CMK (cell line): ENCODE measurements around the gene ABCB8.

Experiments
- DNase-seq: peaks from one replicate; pipeline ENCODE4 v3.0.0-alpha.2; 2010; ENCODE audit warnings: low read depth

ABCB8 gene

DNA sequence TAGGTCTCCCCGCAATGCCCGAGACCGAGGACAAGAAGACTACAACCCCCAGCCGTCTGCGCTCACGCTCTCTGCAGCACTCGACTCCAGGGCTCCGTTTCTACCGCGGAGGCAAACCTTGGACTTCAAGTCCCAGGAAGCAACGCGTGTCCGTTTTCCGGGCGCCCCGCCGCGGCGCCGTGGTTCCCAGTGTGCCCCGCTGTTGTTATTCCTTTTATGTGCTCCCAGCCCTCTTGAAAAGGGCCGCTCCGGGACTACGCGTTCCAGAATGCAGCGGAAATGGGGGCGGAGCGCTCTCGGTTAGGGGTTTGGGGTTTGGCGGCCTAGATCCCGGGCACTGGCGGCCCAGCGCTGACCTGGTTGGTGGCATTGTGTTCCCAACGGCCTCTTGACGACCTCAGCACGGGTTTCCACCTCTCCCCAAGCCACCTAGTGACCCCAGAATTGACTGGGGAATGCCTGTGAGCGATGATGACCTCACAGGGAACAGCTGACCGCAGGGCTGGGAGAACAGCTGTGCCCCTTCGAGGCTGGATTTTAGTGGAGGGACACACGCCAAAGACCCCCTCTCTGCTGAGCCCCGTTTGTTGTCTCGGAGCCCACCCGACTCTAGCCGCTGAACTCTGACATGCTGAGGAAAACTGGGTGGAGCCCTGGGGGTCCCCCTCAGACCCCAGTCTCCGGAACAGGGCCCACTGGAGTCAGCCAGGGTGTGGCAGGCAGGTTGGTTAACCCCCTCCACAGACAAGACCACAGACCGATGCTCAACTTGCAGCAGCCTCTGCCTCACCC, 29.9 kb downstream of the ABCB8 start:
- peak; percentile 98 for DNase-seq

DNA sequence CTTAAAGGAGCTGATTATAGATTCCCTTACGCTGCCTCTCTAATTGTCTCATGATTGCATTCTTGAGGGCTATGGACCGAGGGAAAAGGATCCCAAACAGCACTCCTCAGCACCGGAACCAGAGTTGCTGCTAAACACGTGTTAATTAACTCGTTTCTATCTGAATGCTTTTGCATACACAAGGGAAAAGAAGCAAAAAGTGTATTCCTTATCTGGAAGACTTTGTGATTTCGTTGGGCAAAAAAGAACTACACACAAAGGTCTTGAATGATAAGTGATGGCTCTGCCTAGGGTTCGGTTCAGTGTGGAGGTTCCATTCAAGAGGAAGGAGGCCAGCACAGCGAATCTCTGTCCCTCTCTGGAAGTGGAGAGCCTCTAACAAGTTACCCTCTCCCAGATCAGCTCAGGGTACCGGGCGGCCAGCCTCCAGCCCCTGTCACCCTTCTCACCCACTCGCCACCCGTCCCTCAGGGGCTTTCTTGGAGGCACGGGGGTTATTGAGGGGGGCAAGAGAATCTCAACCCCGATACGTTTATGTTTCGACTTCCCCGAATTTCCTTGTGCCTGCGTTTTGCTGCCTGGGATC, 30.6 kb downstream of the ABCB8 start:
- DNase-seq = no peak

DNA sequence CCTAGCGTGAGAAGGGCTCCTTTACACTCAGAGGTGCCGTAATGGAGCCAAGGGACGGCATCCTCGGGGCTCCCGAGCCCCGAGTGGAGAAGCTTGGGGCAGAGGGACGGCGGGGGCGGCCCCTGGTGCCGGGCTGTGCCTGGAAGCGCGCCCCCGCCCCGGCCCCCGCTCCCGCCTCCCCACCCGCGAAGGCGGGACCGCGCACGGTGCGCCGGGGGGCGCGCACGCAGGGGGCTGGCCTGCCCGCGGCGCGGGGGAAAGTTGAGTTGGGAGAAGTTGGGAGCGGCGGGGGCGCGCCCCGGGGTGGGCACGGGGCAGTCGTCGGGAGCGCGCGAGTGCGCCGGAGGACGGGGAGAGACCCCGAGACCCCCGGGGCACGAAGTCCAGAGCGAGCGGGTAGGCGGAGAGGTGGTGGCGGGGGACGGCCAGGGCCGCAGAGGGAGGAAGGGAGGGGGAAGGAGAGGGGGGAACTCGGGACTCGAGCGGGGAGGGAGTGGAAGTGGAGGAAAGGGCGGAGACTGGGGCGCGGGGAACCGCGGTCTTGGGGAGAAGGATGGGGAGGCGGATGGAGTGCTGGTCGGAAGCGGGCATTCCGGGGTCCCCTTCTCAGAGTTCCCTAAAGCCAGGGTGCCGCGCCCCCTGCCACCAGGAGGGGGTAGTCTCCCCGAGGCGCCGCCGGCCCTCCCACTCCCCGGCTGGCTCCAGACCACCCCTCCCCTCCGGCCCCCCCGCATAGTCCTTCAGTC, 31.3 kb downstream of the ABCB8 start, which contains the start of gene SLC4A2:
TSS of gene SLC4A2 (plus strand) at position 223 of the 746 bp plus-strand sequence. CDS start 2,399 bp downstream, outside the sequence.
- no peak for DNase-seq

DNA sequence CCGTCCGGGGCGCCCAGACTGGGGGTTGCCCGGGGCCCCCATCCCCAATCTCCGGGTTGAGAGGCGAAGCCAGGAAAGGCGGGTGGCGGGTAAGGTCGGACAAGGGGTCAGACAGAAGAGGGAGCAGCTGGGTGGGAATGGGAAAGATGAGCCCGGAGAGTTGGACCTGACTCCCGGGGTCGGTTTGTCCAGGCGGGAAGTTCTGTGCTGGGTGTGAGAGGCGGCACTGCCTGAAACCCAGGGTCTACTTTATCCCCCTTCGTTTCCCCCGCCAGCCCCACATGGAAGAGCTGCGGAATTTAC, 31.8 kb downstream of the ABCB8 start:
- no peak for DNase-seq

DNA sequence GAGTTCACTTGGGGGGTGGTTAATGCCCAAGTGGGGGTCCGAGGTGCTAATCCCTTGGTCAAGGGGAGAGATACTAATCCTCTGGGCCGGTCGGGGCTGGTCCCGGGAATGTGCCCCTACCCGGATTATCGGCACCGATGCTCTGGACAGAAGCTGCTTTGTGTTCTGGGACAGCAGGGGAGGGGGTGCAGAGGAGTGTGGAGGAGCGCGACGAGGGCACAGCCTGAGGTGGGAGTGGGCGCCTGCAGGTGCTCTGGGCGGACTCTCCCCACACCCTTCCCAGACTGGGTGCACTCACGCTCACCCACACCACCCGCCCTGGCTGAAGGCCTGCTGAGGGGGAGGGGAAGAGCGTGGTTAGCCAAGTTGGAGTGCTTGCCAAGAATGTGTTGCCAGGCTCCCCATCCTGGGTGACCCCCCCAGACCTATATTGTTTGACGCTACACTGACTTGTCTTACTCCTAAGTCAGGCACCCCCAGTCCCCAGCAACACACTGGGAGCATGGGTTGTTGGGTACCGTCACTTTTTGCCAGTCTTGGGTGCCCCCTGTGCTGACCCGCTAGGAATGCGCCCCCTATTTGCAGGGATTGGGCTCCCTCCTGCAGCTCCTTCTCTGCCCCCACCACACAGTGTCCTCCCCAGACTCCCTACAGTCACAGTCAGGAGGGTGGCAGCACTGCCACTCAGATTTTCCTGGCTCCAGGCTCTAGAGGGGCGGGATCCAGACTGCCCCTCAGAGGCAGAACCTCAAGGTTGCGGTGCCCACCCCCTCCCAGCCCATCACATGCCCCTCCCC, 32.4 kb downstream of the ABCB8 start:
- DNase-seq = no peak

DNA sequence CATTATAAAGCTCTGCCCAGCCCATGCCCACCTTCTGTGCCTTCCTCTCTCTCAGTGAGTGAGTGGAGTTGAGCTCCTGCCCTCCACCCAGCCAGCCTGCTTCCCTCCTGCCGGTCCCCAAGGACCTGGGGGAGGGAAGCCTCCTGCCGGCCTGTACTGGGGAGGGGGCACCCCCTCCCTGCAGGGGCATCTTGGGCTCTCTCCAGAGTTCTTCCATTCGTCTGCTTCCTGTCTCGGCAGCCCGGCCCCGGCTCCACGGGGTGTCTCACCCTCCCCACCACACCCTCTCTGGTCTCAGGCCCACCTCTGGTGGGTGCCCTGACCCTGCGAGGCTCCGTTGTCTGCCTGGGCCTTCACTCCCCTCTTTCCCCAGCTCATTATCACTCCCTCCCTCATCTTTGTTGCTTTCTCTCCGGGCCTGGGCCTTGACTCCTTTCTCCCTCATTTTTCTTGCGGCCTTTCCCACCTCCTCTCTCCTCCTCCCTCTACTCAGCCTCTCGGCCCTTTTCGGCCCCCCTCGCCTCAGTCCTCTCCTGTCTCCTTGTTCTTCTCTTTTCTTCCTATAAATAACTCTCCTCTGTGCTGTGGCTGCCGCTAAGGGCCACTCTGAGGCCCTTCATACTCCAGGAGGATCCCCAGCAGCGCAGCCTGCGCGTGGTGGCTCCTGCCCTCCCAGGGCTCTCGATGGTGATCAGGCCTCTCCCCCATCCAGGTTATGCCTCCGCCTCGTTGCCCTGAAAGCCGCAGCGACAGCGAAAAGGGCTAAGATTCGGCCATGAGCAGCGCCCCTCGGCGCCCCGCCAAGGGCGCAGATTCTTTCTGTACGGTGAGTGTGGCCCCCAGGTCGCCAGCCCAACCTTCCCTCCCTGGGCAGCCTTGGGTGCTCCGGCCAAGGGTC, 33.2 kb downstream of the ABCB8 start:
- DNase-seq = no peak

DNA sequence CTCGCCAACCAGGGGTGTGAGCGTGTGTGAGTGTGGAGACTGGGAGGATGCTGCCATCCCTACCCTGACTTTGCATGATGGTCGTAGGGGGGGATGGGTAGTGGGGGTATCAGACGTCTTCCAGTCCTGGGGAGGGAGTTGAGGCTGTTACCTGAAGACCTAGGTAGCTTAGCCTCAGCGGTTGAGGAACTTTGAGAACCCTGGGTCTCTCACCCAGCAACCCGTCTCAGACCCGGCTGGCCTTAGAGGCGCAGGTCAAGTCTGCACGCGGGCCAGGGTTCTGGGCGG, 33.8 kb downstream of the ABCB8 start:
- no peak for DNase-seq

DNA sequence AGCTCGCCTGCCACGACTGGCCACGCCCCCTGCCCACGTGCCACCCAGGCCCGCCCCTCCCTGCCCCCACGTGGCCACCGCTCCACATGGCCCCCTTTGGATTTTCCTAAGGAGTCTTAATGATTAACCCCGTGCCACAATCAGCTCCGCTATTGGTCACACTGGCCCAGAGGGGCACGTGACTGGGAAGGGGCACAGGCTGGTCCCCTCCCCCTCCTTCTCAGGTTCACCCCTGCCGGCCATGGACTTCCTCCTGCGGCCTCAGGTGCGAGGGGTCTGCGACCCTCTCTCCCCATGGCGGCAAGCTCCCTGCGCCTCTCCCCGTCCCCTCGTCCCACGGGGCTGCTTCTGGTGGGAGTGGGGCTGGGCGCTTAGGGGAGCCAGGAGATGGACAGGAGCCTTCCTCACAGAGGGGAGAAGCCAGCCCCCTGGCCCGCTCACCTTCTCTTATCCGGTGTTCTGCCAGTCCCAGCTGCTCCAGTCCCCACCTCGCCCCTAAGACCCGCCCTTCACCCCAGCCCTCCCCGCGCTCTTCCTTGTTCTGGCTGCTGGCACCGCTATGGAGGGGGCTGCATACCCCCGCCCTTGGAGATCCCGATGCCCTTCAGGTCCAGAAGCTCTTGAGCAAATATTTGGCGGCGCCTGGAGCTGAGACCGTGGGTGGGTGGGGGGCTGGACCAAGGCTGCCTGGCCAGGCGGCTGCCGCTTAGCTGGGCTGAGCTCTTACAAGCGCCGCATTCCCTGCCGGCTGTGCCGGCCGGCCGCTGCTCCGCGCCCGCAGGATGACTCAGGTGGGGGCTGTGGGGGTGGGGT, 34.4 kb downstream of the ABCB8 start:
- DNase-seq = no peak

DNA sequence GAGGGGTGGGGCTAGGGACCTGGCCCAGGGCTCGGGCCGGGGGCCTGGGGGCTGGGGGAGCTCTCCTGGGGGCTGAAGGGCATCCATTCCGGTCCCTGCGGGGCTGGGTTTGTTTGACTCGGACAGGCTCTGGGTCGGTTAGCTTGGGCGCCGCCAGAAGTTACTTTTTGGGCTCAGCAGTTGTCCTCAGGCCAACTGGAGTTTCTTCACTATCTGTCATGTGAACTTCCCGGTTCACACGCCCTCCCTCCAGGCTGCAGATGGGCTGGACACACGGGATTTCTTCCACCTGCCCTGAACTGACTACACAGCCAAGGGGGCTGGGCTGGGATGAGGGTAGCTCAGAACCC, 34.9 kb downstream of the ABCB8 start:
- DNase-seq = no peak

DNA sequence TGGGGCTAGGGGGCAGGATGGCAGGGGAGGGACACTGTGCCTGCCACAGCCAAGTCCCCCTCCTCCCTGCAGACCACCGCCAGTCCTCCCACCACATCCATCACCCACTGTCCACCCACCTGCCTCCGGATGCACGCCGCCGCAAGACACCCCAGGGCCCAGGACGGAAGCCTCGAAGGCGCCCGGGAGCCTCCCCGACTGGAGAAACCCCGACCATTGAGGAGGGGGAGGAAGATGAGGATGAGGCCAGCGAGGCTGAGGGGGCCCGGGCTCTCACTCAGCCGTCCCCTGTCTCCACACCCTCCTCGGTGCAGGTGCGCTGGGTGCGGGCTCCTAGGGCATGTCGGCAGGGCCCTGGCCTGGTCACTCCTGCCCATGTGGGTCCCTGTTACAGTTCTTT, 36.2 kb downstream of the ABCB8 start:
- DNase-seq = no peak

DNA sequence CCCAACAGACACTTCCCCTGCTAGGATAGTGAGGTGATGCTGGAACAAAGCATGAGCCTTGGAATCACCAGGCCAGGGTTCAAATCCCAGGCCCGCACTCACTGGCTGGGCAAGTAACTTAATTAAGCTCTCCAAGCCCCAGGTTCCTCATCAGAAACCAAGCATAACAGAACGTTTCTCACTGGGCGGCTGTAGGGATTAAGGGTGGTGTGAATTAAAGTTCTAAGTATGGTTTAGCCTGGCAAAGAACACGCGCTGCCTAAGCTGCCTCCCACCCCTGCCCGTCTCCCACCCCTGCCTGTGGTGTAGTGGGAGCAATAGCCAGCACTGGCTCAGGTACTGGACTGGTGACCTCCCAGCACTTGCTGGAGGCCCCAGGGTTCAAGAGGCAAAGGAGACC, 36.7 kb downstream of the ABCB8 start:
- DNase-seq = no peak

DNA sequence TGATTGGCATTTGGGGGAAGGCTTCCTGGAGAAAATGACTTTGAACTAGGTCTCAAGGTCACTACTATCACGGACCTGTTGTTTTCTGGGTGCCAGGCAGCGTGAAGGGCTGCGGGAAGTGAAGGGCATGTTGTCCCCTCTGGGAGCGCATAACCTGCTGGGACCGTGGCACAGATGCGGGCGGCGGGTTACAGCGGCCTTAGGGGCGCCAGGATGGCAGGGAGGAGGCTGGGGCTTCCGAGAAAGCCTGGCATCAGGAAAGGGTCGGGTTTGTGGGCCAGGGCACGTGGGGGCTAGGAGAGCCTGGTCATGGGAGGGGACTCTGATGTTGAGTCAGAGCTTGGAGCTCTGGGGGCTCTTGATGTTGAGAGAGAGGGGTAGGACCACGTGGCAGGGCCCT, 37.3 kb downstream of the ABCB8 start:
- DNase-seq = no peak

DNA sequence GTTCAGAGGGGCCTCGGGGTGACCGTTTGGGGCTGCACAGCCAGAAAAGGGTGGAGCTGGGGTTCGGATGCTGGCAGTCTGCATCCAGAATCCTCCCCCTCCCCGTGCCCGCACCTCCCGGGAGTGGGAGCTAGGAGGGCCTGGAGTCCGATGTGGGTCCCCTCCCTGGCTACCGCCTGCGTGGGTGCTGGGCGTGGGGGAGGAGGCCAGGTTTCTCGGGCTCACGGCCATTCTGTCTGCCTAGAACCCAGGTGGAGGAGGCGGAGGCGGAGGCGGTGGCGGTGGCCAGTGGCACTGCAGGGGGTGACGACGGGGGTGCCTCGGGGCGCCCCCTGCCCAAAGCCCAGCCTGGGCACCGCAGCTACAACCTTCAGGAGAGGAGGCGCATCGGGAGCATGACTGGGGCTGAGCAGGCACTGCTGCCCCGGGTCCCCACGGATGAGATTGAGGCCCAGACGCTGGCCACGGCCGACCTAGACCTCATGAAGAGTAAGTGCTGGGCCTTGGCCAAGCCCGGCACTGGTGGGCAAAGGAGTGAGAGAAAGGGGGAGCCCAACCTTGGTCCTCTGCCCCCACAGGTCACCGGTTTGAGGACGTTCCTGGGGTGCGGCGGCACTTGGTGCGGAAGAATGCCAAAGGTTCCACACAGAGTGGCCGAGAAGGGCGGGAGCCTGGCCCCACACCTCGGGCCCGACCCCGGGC, 38.2 kb downstream of the ABCB8 start:
- no peak for DNase-seq

DNA sequence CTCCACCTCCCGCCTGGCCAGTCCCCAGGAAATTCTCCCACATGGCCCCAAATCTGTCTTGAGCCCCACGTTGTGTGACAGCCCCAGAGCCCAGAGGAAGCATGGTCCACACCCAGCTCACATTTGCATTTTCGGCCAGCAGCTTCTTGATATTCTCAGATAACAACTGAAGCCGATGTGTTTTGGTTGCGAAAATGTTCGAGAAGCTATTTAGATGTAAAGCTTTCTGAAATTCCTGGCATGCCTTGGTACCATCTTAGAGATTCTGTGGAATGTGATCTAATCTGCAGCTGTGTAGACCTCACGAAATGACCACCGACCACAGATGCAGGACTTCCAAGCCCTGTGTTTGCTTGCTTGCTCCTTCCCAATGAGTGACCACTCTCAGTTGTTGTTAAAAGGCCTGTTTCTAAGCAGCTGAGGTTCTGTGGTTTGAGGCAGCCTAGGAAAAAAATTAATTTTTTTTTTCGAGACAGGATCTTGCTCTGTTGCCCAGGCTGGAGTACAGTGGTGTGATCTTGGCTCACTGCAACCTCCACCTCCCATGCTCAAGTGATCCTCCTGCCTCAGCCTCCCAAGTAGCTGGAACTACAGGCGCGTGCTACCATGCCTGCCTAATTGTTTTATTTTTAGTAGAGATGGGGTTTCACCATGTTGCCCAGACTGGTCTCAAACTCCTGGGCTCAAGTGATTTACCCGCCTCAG, 40.0 kb downstream of the ABCB8 start:
- DNase-seq = no peak

DNA sequence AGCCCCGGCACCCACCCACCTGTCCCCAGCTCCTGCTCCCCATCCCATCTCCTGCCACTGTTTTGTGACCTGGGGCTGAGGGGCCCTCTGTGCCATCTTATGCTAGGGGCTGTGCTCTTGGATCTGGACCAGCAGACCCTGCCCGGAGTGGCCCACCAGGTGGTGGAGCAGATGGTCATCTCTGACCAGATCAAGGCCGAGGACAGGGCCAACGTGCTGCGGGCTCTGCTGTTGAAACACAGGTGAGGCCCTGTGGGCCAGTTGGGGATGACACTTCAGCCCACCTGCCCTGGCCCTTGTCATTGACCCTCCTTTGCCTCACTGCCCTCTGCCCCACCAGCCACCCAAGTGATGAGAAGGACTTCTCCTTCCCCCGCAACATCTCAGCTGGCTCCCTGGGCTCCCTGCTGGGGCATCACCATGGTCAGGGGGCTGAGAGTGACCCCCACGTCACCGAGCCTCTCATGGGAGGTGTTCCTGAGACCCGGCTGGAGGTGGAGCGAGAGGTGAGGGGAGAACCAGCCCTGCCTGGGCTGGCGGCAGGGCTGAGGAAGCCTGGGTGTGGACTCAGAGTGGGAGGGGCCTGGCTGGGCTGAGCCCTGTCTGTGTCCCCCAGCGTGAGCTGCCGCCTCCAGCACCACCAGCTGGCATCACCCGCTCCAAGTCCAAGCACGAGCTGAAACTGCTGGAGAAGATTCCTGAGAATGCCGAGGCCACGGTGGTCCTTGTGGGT, 41.8 kb downstream of the ABCB8 start:
- DNase-seq = no peak

DNA sequence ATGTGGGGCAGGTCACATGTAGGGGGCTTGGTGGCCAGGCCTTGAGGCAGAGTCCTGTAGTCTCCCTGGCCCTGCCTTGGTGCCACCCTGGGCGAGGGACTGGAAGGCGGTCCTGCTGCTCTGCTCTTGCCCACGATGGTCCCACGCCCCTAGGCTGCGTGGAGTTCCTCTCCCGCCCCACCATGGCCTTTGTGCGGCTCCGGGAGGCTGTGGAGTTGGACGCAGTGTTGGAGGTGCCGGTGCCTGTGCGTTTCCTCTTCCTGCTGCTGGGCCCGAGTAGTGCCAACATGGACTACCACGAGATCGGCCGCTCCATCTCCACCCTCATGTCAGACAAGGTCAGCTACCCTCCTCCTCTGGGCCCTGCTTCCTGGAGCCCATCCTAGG, 42.3 kb downstream of the ABCB8 start:
- DNase-seq = no peak

DNA sequence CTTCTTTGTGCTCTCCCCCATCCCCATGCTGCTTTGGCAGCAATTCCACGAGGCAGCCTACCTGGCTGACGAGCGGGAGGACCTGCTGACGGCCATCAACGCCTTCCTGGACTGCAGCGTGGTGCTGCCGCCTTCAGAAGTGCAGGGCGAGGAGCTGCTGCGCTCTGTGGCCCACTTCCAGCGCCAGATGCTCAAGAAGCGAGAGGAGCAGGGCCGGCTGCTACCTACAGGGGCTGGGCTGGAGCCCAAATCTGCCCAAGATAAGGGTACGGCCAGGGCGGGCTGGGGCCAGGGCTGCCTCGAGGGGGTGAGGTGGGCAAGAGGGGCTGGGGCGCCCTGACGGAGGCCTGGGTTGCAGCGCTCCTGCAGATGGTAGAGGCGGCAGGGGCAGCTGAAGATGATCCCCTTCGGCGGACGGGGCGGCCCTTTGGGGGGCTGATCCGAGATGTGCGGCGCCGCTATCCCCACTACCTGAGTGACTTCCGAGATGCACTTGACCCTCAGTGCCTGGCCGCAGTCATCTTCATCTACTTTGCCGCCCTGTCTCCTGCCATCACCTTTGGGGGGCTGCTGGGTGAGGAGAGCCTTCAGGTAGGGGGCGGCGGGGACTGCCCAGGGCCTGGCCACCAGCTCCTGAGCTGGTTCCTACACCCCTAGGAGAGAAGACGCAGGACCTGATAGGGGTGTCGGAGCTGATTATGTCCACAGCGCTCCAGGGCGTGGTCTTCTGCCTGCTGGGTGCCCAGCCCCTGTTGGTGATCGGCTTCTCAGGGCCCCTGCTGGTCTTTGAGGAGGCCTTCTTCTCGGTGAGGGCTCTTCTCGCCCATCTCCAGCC, 43.0 kb downstream of the ABCB8 start:
- no peak for DNase-seq

DNA sequence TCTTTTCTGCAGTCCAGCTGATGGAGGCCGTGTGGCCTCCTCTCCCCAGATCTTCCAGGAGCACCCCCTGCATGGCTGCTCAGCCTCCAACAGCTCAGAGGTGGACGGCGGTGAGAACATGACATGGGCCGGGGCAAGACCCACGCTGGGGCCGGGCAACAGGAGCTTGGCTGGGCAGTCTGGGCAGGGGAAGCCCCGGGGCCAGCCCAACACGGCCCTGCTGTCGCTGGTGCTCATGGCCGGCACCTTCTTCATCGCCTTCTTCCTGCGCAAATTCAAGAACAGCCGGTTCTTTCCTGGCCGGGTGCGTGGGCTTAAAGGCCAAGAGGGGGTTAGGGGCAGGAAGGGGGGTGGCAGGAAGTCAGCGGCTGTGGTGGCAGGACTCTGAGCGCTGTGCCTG, 45.7 kb downstream of the ABCB8 start:
- no peak for DNase-seq
